Lower lobe of right lung (tissue), 2 donors: ENCODE measurements around the gene GYPA. TPM values are rescaled to one million over a fixed set of nuclear protein-coding genes. Genes with fewer than 3 reads are reported as not detected.
"Not testable (repeated sequence)": the region's sequence is repeated elsewhere in the genome, so short reads cannot be mapped to it uniquely, and the experiment has no call there.

Source experiments
- ATAC-seq, 2 donors: fragments of 200-7000 bp; cut with Tn5 transposase; one replicate each; pipeline ENCODE4 v1.9.1; 2020 to 2022; ENCODE audit warnings: mild to moderate bottlenecking in 2 of 2, moderate library complexity in 2 of 2
- DNase-seq: peaks from one replicate; pipeline ENCODE4 v3.0.0-alpha.2; 2020
- H3K27ac ChIP-seq: fragments of 200-600 bp; one replicate; pipeline ENCODE4 v1.8.0; 2022
- H3K27me3 ChIP-seq: fragments of 200-600 bp; one replicate; pipeline ENCODE4 v1.8.0; 2022; ENCODE audit warnings: low read depth
- H3K36me3 ChIP-seq: fragments of 200-600 bp; one replicate; pipeline ENCODE4 v1.8.0; 2022; ENCODE audit warnings: mild to moderate bottlenecking
- H3K4me1 ChIP-seq: fragments of 200-600 bp; one replicate; pipeline ENCODE4 v1.8.0; 2022
- H3K4me3 ChIP-seq: fragments of 200-600 bp; one replicate; pipeline ENCODE4 v1.8.0; 2022; ENCODE audit warnings: mild to moderate bottlenecking
- H3K9me3 ChIP-seq: fragments of 200-600 bp; one replicate; pipeline ENCODE4 v1.8.0; 2022
- CTCF ChIP-seq: fragments of 200-600 bp; IDR thresholded peaks from one replicate; pipeline ENCODE4 v1.8.0; 2022; ENCODE audit warnings: antibody characterized with exemption, mild to moderate bottlenecking
- intact Hi-C: fragments of 100-400 bp; cut with DNase I; formaldehyde crosslinking; loops from one replicate; pipeline ENCODE4 v1.11.0; 2022
- long read RNA-seq: library from polyadenylated mRNA; unstranded; transcript quantifications from one replicate; pipeline ENCODE4 v2.0.0, GENCODE V29; 2021
- total RNA-seq: library from RNA; stranded (reverse); fragmentation: NEBNext Ultra II Directional; extraction: Animal tissue kit (Norgen Biotek cat#: 25700); gene quantifications from one replicate; pipeline ENCODE4 v1.2.1, GENCODE V29; 2021
- donor health status: DM: no; HTN: yes; CAD: no; lungs with severe emphysema.

GYPA gene
- not detected for total RNA-seq
- long read RNA-seq: 0 reads

GRCh38 chr4:144140594-144141295, at the start of gene GYPA:
GYPA (minus strand) TSS chr4:144140718; CDS start chr4:144140635, 83 bp downstream.
- intact Hi-C loops, H3K27me3 ChIP-seq: not testable (repeated sequence)

GRCh38 chr4:144190009-144190408, 49.5 kb upstream of the GYPA start:
- no peaks in the 10 kb centered on the region for H3K27me3 ChIP-seq
- no peak for DNase-seq

More at GRCh38 chr4:144140594-144141295, at the start of gene GYPA:
- not testable (repeated sequence) for H3K36me3 ChIP-seq, H3K9me3 ChIP-seq, DNase-seq, H3K4me3 ChIP-seq, H3K4me1 ChIP-seq, H3K27ac ChIP-seq, ATAC-seq

GRCh38 chr4:144189121-144189520, 48.6 kb upstream of the GYPA start:
- DNase-seq: no peak

More at GRCh38 chr4:144190009-144190408, 49.5 kb upstream of the GYPA start:
- no peak overlapping the region for H3K27ac ChIP-seq
- intact Hi-C loops: no loop called here
- no peaks in the 10 kb centered on the region for H3K36me3 ChIP-seq
- H3K4me1 ChIP-seq: no peaks in the 10 kb centered on the region
- no peak for TF ChIP-seq CTCF
- H3K4me3 ChIP-seq: no peak overlapping the region
- no peaks in the 10 kb centered on the region for H3K9me3 ChIP-seq
- ATAC-seq: no peak

GRCh38 chr4:144185086-144185485, 44.6 kb upstream of the GYPA start:
- Histone ChIP-seq H3K4me1 (no peaks in the 10 kb centered on the region), H3K27ac (no peak overlapping the region), H3K9me3 (no peaks in the 10 kb centered on the region), H3K27me3 (no peaks in the 10 kb centered on the region), H3K4me3 (no peak overlapping the region), H3K36me3 (no peaks in the 10 kb centered on the region)
- DNase-seq (no peak), ATAC-seq (no peak)
- no peak for TF ChIP-seq CTCF
- intact Hi-C loops: no loop called here

More at GRCh38 chr4:144189121-144189520, 48.6 kb upstream of the GYPA start:
- Histone ChIP-seq H3K4me1 (no peaks in the 10 kb centered on the region), H3K9me3 (no peaks in the 10 kb centered on the region), H3K27ac (no peak overlapping the region), H3K4me3 (no peak overlapping the region), H3K36me3 (no peaks in the 10 kb centered on the region), H3K27me3 (no peaks in the 10 kb centered on the region)
- intact Hi-C loops: no loop called here
- no peak for TF ChIP-seq CTCF
- ATAC-seq: no peak

- Histone ChIP-seq H3K27ac (no peak overlapping the region), H3K4me1 (no peaks in the 10 kb centered on the region), H3K36me3 (no peaks in the 10 kb centered on the region), H3K4me3 (no peak overlapping the region), H3K9me3 (no peaks in the 10 kb centered on the region), H3K27me3 (no peaks in the 10 kb centered on the region)
- TF ChIP-seq CTCF: no peak
- intact Hi-C loops: no loop called here
- no peak for ATAC-seq
- DNase-seq: no peak
Measured at GRCh38 chr4:144183165-144183564, 42.6 kb upstream of the GYPA start.

GRCh38 chr4:144181391-144181790, 40.9 kb upstream of the GYPA start:
- no peak for ATAC-seq

More at GRCh38 chr4:144181391-144181790, 40.9 kb upstream of the GYPA start:
- H3K27ac ChIP-seq: no peak overlapping the region
- H3K4me3 ChIP-seq: no peak overlapping the region
- intact Hi-C loops: no loop called here
- no peaks in the 10 kb centered on the region for H3K36me3 ChIP-seq
- no peaks in the 10 kb centered on the region for H3K9me3 ChIP-seq
- no peak for TF ChIP-seq CTCF
- DNase-seq: no peak
- H3K4me1 ChIP-seq: no peaks in the 10 kb centered on the region
- no peaks in the 10 kb centered on the region for H3K27me3 ChIP-seq
